GM21447 (cell line): ENCODE results near the gene ZC3H12A.
A peak's percentile ranks its signal among the peaks of the same experiment; 100 is the strongest.

Experiments used
- ATAC-seq: cut with Tn5 transposase; IDR thresholded peaks from one replicate; pipeline ENCODE4 v1.9.1; 2021; ENCODE audit not compliant: unreplicated experiment

The ZC3H12A gene

GRCh38 chr1:37453647-37454046 is 20.7 kb upstream of the ZC3H12A start:
- ATAC-seq = no peak

- ATAC-seq = no peak
Observed at GRCh38 chr1:37455516-37455915, 18.9 kb upstream of the ZC3H12A start.

GRCh38 chr1:37456614-37457013 is 17.8 kb upstream of the ZC3H12A start:
- no peak for ATAC-seq

GRCh38 chr1:37458551-37458950 is 15.8 kb upstream of the ZC3H12A start:
- ATAC-seq = no peak

- no peak for ATAC-seq
Observed at GRCh38 chr1:37461698-37462436, 12.5 kb upstream of the ZC3H12A start.

- ATAC-seq = no peak
Observed at GRCh38 chr1:37464443-37464842, 9.9 kb upstream of the ZC3H12A start.

- no peak for ATAC-seq
Observed at GRCh38 chr1:37465593-37466517, 8.5 kb upstream of the ZC3H12A start.

GRCh38 chr1:37468037-37468436 is 6.3 kb upstream of the ZC3H12A start:
- no peak for ATAC-seq

GRCh38 chr1:37469386-37469785 is 5.0 kb upstream of the ZC3H12A start:
- no peak for ATAC-seq

- no peak for ATAC-seq
Observed at GRCh38 chr1:37471345-37472231, 2.8 kb upstream of the ZC3H12A start.

- no peak for ATAC-seq
Observed at GRCh38 chr1:37472281-37472680, 2.1 kb upstream of the ZC3H12A start.

GRCh38 chr1:37472994-37473393 is 1.4 kb upstream of the ZC3H12A start:
- ATAC-seq = no peak

- ATAC-seq = no peak
Observed at GRCh38 chr1:37473431-37474045, 842 bp upstream of the ZC3H12A start.

- no peak for ATAC-seq
Observed at GRCh38 chr1:37474697-37475379, 458 bp downstream of the ZC3H12A start.

GRCh38 chr1:37475380-37476086 is 1.2 kb downstream of the ZC3H12A start:
- ATAC-seq = no peak

GRCh38 chr1:37476087-37476452 is 1.7 kb downstream of the ZC3H12A start:
- no peak for ATAC-seq

- ATAC-seq = peak; percentile 0
Observed at GRCh38 chr1:37476460-37477197, 2.2 kb downstream of the ZC3H12A start.

- peak; percentile 45 for ATAC-seq
Observed at GRCh38 chr1:37477198-37477931, 3.0 kb downstream of the ZC3H12A start.
